Endothelial cell of hepatic sinusoid (primary cell): Measurements from ENCODE around the gene SDC1.

Source experiments
- in situ Hi-C: cut with HindIII; loops from 2 replicates; pipeline ENCODE4 v1.10.0; 2017; ENCODE audit warnings: low sequenced_read_pairs

The SDC1 gene

GRCh38 chr2:20173496-20174402 is 51.2 kb downstream of the SDC1 start:
- in situ Hi-C loops = no loop called here

GRCh38 chr2:20173064-20173463 is 51.9 kb downstream of the SDC1 start:
- in situ Hi-C loops = no loop called here

- in situ Hi-C loops = no loop called here
Measured at GRCh38 chr2:20172273-20173055, 52.5 kb downstream of the SDC1 start.

GRCh38 chr2:20171445-20171977 is 53.4 kb downstream of the SDC1 start:
- in situ Hi-C loops = no loop called here

GRCh38 chr2:20170704-20171250 is 54.2 kb downstream of the SDC1 start:
- in situ Hi-C loops = no loop called here

- in situ Hi-C loops = no loop called here
Measured at GRCh38 chr2:20169796-20170703, 54.9 kb downstream of the SDC1 start.

- in situ Hi-C loops = no loop called here
Measured at GRCh38 chr2:20168727-20169696, 55.9 kb downstream of the SDC1 start.

- in situ Hi-C loops = no loop called here
Measured at GRCh38 chr2:20168048-20168726, 56.7 kb downstream of the SDC1 start.

GRCh38 chr2:20167356-20167755 is 57.6 kb downstream of the SDC1 start:
- in situ Hi-C loops = no loop called here

- in situ Hi-C loops = no loop called here
Measured at GRCh38 chr2:20165677-20166509, 59.0 kb downstream of the SDC1 start.

- in situ Hi-C loops = no loop called here
Measured at GRCh38 chr2:20164734-20165478, 60.0 kb downstream of the SDC1 start.

- in situ Hi-C loops = no loop called here
Measured at GRCh38 chr2:20164061-20164733, 60.7 kb downstream of the SDC1 start.

- in situ Hi-C loops = no loop called here
Measured at GRCh38 chr2:20159411-20160070, 65.4 kb downstream of the SDC1 start.

- in situ Hi-C loops = no loop called here
Measured at GRCh38 chr2:20157193-20157891, 67.6 kb downstream of the SDC1 start.

GRCh38 chr2:20156836-20157192 is 68.1 kb downstream of the SDC1 start:
- in situ Hi-C loops = no loop called here
